Esophagus (tissue), 2 donors: ENCODE results near the gene GOSR2. TPM values are rescaled to one million over a fixed set of nuclear protein-coding genes. Genes with fewer than 3 reads are reported as not detected.

Experiments used
- H3K27ac ChIP-seq, 2 donors: one replicate each; pipeline ENCODE4 v1.5.1; 2013; ENCODE audit warnings: low read depth in 2 of 2, mild to moderate bottlenecking in 2 of 2, inconsistent platforms in 1 of 2, low read length in 1 of 2, moderate library complexity in 1 of 2
- H3K27me3 ChIP-seq, 2 donors: one replicate each; pipeline ENCODE4 v1.6.1; 2013; ENCODE audit warnings: low read length in 2 of 2, control low read depth in 1 of 2, mild to moderate bottlenecking in 1 of 2; ENCODE audit not compliant: insufficient read depth in 2 of 2, control insufficient read depth in 1 of 2
- H3K36me3 ChIP-seq, 2 donors: one replicate each; pipeline ENCODE4 v1.6.1; 2013; ENCODE audit warnings: low read length in 1 of 2; ENCODE audit not compliant: control insufficient read depth in 2 of 2, insufficient read depth in 2 of 2
- H3K4me1 ChIP-seq, 2 donors: one replicate each; pipeline ENCODE4 v1.6.1; 2013; ENCODE audit warnings: low read length in 1 of 2; ENCODE audit not compliant: control insufficient read depth in 2 of 2, insufficient read depth in 2 of 2
- H3K4me3 ChIP-seq, 2 donors: one replicate each; pipeline ENCODE4 v1.5.1; 2013; ENCODE audit warnings: low read length in 2 of 2, mild to moderate bottlenecking in 2 of 2, low read depth in 1 of 2, moderate library complexity in 1 of 2
- H3K9me3 ChIP-seq, 2 donors: one replicate each; pipeline ENCODE4 v1.6.1; 2013; ENCODE audit warnings: mild to moderate bottlenecking in 2 of 2, low read depth in 1 of 2, low read length in 1 of 2, moderate library complexity in 1 of 2; ENCODE audit not compliant: control insufficient read depth in 2 of 2, insufficient read depth in 1 of 2
- WGBS, 2 donors: extraction: QIAGEN DNeasy Blood & Tissue Kit; methylation state at CpG; one replicate each; pipeline ENCODE4 v1.1.7; 2013; 5-methylcytosine and 5-hydroxymethylcytosine counted together
- polyA plus RNA-seq, 2 donors: library from polyadenylated mRNA; stranded (reverse); fragments of 200-250 nt; gene quantifications; one replicate each; pipeline ENCODE4 v1.2.3, GENCODE V29; 2013
- donor health status: healthy with polysubstance abuse.
- donor health status: Bipolar disorder and iron deficiency.

The GOSR2 gene
- polyA plus RNA-seq, 2 donors: 12.3 to 17.8 TPM

GRCh38 chr17:46940692-46941404 lies 17.9 kb downstream of the GOSR2 start:
- peaks cover 9 to 18% of the 10 kb centered on the region in 2 donors for H3K36me3 ChIP-seq
- no peaks in the 10 kb centered on the region for H3K9me3 ChIP-seq
- H3K27me3 ChIP-seq: no peaks in the 10 kb centered on the region
- peaks cover 3 to 21% of the 10 kb centered on the region in 2 donors for H3K4me1 ChIP-seq
- no peak overlapping the region for H3K27ac ChIP-seq
- no peak overlapping the region for H3K4me3 ChIP-seq
- 39 to 41% methylated on average over 7 of the region's 7 CpGs for WGBS, 2 donors

GRCh38 chr17:46942441-46943217 lies 19.7 kb downstream of the GOSR2 start:
- Histone ChIP-seq H3K9me3 (no peaks in the 10 kb centered on the region), H3K36me3 (peaks cover 4 to 12% of the 10 kb centered on the region in 2 donors), H3K4me3 (no peak overlapping the region), H3K27ac (no peak overlapping the region), H3K4me1 (peaks cover 3 to 21% of the 10 kb centered on the region in 2 donors), H3K27me3 (no peaks in the 10 kb centered on the region)
- WGBS, 2 donors: 66 to 70% methylated on average over 10 of the region's 10 CpGs

GRCh38 chr17:46943218-46943500 lies 20.2 kb downstream of the GOSR2 start:
- Histone ChIP-seq H3K36me3 (peaks cover 4 to 12% of the 10 kb centered on the region in 2 donors), H3K9me3 (no peaks in the 10 kb centered on the region), H3K27me3 (no peaks in the 10 kb centered on the region), H3K4me3 (no peak overlapping the region), H3K27ac (no peak overlapping the region), H3K4me1 (peaks cover 3 to 21% of the 10 kb centered on the region in 2 donors)
- 55 to 58% methylated on average over 2 of the region's 2 CpGs for WGBS, 2 donors

GRCh38 chr17:46943501-46944393 lies 20.8 kb downstream of the GOSR2 start:
- Histone ChIP-seq H3K27me3 (no peaks in the 10 kb centered on the region), H3K36me3 (peaks cover 0 to 6% of the 10 kb centered on the region in 2 donors), H3K4me3 (no peak overlapping the region), H3K4me1 (peaks cover 3 to 21% of the 10 kb centered on the region in 2 donors), H3K27ac (no peak overlapping the region), H3K9me3 (no peaks in the 10 kb centered on the region)
- 27 to 29% methylated on average over 21 of the region's 21 CpGs for WGBS, 2 donors

- Histone ChIP-seq H3K27ac (peak overlapping the region; percentile 12 to 73), H3K4me3 (no peak overlapping the region), H3K36me3 (peaks cover 0 to under 1% of the 10 kb centered on the region in 2 donors), H3K27me3 (no peaks in the 10 kb centered on the region), H3K4me1 (peaks cover 3 to 27% of the 10 kb centered on the region in 2 donors), H3K9me3 (no peaks in the 10 kb centered on the region)
- 36 to 40% methylated on average over 10 of the region's 10 CpGs for WGBS, 2 donors
These were observed 22.0 kb downstream of the GOSR2 start for GRCh38 chr17:46944931-46945330.

GRCh38 chr17:46947216-46947615 lies 24.3 kb downstream of the GOSR2 start:
- no peak overlapping the region for H3K27ac ChIP-seq
- no peak overlapping the region for H3K4me3 ChIP-seq
- WGBS, 2 donors: 47 to 53% methylated on average over 3 of the region's 3 CpGs

GRCh38 chr17:46948544-46948943 lies 25.6 kb downstream of the GOSR2 start:
- Histone ChIP-seq H3K27me3 (no peaks in the 10 kb centered on the region), H3K4me3 (no peak overlapping the region), H3K27ac (peak overlapping the region in 1 of 2 donors; percentile 78), H3K4me1 (peaks cover 6 to 30% of the 10 kb centered on the region in 2 donors), H3K36me3 (no peaks in the 10 kb centered on the region), H3K9me3 (no peaks in the 10 kb centered on the region)
- 80 to 87% methylated on average over 5 of the region's 5 CpGs for WGBS, 2 donors

More at GRCh38 chr17:46947216-46947615, 24.3 kb downstream of the GOSR2 start:
- Histone ChIP-seq H3K36me3 (no peaks in the 10 kb centered on the region), H3K27me3 (no peaks in the 10 kb centered on the region), H3K4me1 (peaks cover 6 to 33% of the 10 kb centered on the region in 2 donors), H3K9me3 (no peaks in the 10 kb centered on the region)

- WGBS, 2 donors: 74 to 83% methylated on average over 11 of the region's 11 CpGs
- H3K36me3 ChIP-seq: no peaks in the 10 kb centered on the region
- no peaks in the 10 kb centered on the region for H3K9me3 ChIP-seq
- H3K4me1 ChIP-seq: peaks cover 2 to 22% of the 10 kb centered on the region in 2 donors
- H3K4me3 ChIP-seq: no peak overlapping the region
- H3K27ac ChIP-seq: peak overlapping the region in 1 of 2 donors; percentile 78
- no peaks in the 10 kb centered on the region for H3K27me3 ChIP-seq
These were observed 26.6 kb downstream of the GOSR2 start for GRCh38 chr17:46949291-46950174.
